Activated T-helper 17 cell treated with anti-CD3 and anti-CD28 coated beads, Interleukin-2, amount 50 U/mL, for 72 hours (primary cell): ENCODE data around the gene NHP2. TPM values are rescaled to one million over a fixed set of nuclear protein-coding genes. Genes with fewer than 3 reads are reported as not detected.

Experiments used
- ATAC-seq: fragments of 150-1000 bp; cut with Tn5 transposase; replicated peaks from 2 replicates; pipeline ENCODE4 v1.10.0; 2021; ENCODE audit warnings: mild to moderate bottlenecking, moderate library complexity
- H3K27ac Mint-ChIP-seq: one replicate; pipeline ENCODE4 v1.8.0; 2022; ENCODE audit warnings: mixed read lengths
- H3K27me3 Mint-ChIP-seq: one replicate; pipeline ENCODE4 v1.8.0; 2022; ENCODE audit warnings: mixed read lengths
- H3K36me3 Mint-ChIP-seq: one replicate; pipeline ENCODE4 v1.8.0; 2022; ENCODE audit warnings: low read depth, mild to moderate bottlenecking, mixed read lengths
- H3K4me1 Mint-ChIP-seq: one replicate; pipeline ENCODE4 v1.8.0; 2022; ENCODE audit warnings: mixed read lengths
- H3K4me3 Mint-ChIP-seq: one replicate; pipeline ENCODE4 v1.8.0; 2022; ENCODE audit warnings: mild to moderate bottlenecking, mixed read lengths
- H3K9me3 Mint-ChIP-seq: one replicate; pipeline ENCODE4 v1.8.0; 2022; ENCODE audit warnings: mixed read lengths
- total RNA-seq, 2 donors: library from RNA; stranded (reverse); gene quantifications; one replicate each; pipeline ENCODE4 v1.2.3, GENCODE V29; 2022

The NHP2 gene
- total RNA-seq, 2 donors from 2014 or later, result 143 to 282 TPM

DNA sequence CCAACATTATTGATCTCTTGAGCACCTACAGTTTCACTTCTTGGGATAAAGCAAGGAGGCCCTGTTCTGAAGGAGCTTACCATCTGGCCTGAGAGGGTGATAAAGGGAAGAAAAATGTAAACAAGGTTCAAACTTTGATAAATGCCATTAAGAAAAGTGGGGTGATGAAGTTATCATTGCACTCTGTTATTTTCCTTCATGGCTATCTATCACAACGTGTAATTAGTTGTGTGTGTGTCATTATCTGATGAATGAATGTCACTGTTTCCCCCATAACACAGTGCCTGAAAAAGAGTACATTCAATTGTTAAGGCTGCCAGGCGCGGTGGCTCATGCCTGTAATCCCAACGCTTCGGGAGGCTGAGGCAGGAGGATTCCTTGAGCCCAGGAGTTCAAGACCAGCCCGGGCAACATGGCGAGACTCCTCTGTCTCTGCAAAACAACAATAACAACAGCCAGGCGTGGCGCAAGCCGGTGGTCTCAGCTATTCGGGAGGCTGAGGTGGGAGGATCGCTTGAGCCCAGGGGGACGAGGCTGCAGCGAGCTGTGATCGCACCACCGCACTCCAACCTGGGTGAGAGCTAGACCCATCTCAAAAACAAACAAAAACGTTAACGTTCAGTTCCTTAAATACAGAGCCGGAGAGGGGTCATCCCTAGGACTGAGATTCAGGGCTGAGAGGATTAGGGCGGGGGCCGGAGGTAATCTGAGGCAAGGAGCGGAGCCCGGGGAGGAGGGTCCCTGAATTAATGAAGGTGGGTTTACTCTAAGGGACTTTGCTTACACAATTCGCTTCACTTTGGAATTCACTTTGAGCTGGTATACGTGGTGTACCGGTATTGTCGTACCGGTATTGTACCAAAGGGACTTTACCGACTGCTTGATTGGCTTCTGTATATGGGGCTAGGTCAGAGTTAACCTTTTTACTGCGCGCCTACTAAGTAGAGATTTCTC, 917 bp downstream of the NHP2 start:
- no peaks in the 10 kb centered on the region for H3K9me3 Mint-ChIP-seq
- peaks cover 29% of the 10 kb centered on the region for H3K4me1 Mint-ChIP-seq
- H3K4me3 Mint-ChIP-seq, result peak overlapping the region; percentile 89
- ATAC-seq, result no peak
- H3K27me3 Mint-ChIP-seq, result no peaks in the 10 kb centered on the region
- peak overlapping the region; percentile 68 for H3K27ac Mint-ChIP-seq
- H3K36me3 Mint-ChIP-seq, result peaks cover 62% of the 10 kb centered on the region

GRCh38 chr5:178150977-178151734, 2.5 kb downstream of the NHP2 start:
- peaks cover 35% of the 10 kb centered on the region for H3K4me1 Mint-ChIP-seq
- H3K27ac Mint-ChIP-seq, result peak overlapping the region; percentile 74
- peak overlapping the region; percentile 89 for H3K4me3 Mint-ChIP-seq

GRCh38 chr5:178149199-178149932, 4.3 kb downstream of the NHP2 start:
- Mint-ChIP-seq H3K36me3 (peaks cover 93% of the 10 kb centered on the region), H3K27me3 (no peaks in the 10 kb centered on the region), H3K4me1 (peaks cover 35% of the 10 kb centered on the region), H3K4me3 (peak overlapping the region; percentile 89), H3K9me3 (no peaks in the 10 kb centered on the region), H3K27ac (peak overlapping the region; percentile 74)
- peak; percentile 4 for ATAC-seq

More at GRCh38 chr5:178150977-178151734, 2.5 kb downstream of the NHP2 start:
- Mint-ChIP-seq H3K36me3 (peaks cover 78% of the 10 kb centered on the region), H3K9me3 (no peaks in the 10 kb centered on the region), H3K27me3 (no peaks in the 10 kb centered on the region)
- ATAC-seq, result no peak

- Mint-ChIP-seq H3K9me3 (no peaks in the 10 kb centered on the region), H3K4me3 (no peak overlapping the region), H3K4me1 (peaks cover 32% of the 10 kb centered on the region), H3K27me3 (no peaks in the 10 kb centered on the region), H3K27ac (peak overlapping the region; percentile 74), H3K36me3 (peaks cover 97% of the 10 kb centered on the region)
- ATAC-seq, result no peak
Measured at GRCh38 chr5:178147406-178147805, 6.3 kb downstream of the NHP2 start.

GRCh38 chr5:178145965-178146820, 7.5 kb downstream of the NHP2 start:
- H3K36me3 Mint-ChIP-seq, result peaks cover 97% of the 10 kb centered on the region
- peak; percentile 70 for ATAC-seq
- peak overlapping the region; percentile 4 for H3K4me3 Mint-ChIP-seq
- peaks cover 23% of the 10 kb centered on the region for H3K4me1 Mint-ChIP-seq
- H3K9me3 Mint-ChIP-seq, result no peaks in the 10 kb centered on the region
- H3K27me3 Mint-ChIP-seq, result no peaks in the 10 kb centered on the region
- peak overlapping the region; percentile 85 for H3K27ac Mint-ChIP-seq

- Mint-ChIP-seq H3K4me3 (no peak overlapping the region), H3K9me3 (no peaks in the 10 kb centered on the region), H3K27ac (no peak overlapping the region), H3K27me3 (no peaks in the 10 kb centered on the region), H3K4me1 (peaks cover 11% of the 10 kb centered on the region), H3K36me3 (peaks cover 92% of the 10 kb centered on the region)
- no peak for ATAC-seq
Measured at GRCh38 chr5:178143901-178144300, 9.8 kb downstream of the NHP2 start.

DNA sequence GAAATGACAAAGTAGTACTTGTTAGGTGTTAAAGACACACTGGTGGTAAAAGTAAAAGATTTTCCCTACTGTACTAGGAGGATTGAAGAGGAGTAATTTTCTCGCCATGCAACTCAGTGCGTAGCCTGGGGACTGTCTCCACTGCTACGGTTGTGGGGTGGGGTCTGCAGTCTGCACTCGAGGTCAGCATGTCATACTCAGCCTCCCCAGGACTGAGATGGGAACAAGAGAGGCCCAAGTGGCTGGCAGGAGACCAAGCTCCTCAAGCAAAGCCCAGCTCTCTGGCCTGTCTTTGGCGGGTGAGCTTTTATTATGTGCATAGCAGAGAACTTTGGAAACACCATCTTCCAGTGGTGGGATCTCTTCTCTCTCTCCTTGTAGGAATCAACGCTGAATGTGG, 10.4 kb downstream of the NHP2 start:
- peaks cover 7% of the 10 kb centered on the region for H3K4me1 Mint-ChIP-seq
- no peak overlapping the region for H3K4me3 Mint-ChIP-seq
- no peaks in the 10 kb centered on the region for H3K27me3 Mint-ChIP-seq
- no peaks in the 10 kb centered on the region for H3K9me3 Mint-ChIP-seq
- no peak for ATAC-seq
- H3K27ac Mint-ChIP-seq, result no peak overlapping the region
- H3K36me3 Mint-ChIP-seq, result peaks cover 92% of the 10 kb centered on the region

- no peak overlapping the region for H3K27ac Mint-ChIP-seq
- peaks cover 92% of the 10 kb centered on the region for H3K36me3 Mint-ChIP-seq
- no peak for ATAC-seq
- no peaks in the 10 kb centered on the region for H3K9me3 Mint-ChIP-seq
- H3K27me3 Mint-ChIP-seq, result no peaks in the 10 kb centered on the region
- peaks cover 5% of the 10 kb centered on the region for H3K4me1 Mint-ChIP-seq
- H3K4me3 Mint-ChIP-seq, result no peak overlapping the region
Measured at GRCh38 chr5:178142642-178143041, 11.0 kb downstream of the NHP2 start.

DNA sequence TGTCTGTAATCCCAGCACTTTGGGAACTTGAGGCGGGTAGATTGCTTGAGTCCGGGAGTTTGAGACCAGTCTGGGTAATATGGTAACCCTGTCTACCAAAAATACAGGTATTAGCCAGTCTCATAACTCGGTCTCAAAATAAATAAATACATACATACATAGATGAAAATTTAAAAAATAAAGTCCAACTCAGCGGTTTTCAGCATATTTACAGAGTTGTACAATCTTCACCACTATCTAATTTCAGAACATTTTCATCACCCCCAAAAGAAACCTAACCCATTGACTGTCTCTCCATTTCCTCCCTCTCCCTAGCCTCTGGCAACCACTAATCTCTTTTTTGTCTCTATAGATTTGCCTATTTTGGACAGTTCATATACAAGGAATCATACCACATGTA, 12.1 kb downstream of the NHP2 start:
- H3K27ac Mint-ChIP-seq, result no peak overlapping the region
- no peak for ATAC-seq
- no peaks in the 10 kb centered on the region for H3K27me3 Mint-ChIP-seq

GRCh38 chr5:178137991-178138390, 15.7 kb downstream of the NHP2 start:
- H3K27me3 Mint-ChIP-seq, result no peaks in the 10 kb centered on the region
- H3K27ac Mint-ChIP-seq, result no peak overlapping the region
- H3K36me3 Mint-ChIP-seq, result peaks cover 88% of the 10 kb centered on the region
- no peak for ATAC-seq
- no peaks in the 10 kb centered on the region for H3K9me3 Mint-ChIP-seq
- no peaks in the 10 kb centered on the region for H3K4me1 Mint-ChIP-seq
- H3K4me3 Mint-ChIP-seq, result no peak overlapping the region

More for the DNA sequence above, 12.1 kb downstream of the NHP2 start:
- H3K36me3 Mint-ChIP-seq, result peaks cover 91% of the 10 kb centered on the region
- H3K9me3 Mint-ChIP-seq, result no peaks in the 10 kb centered on the region
- H3K4me3 Mint-ChIP-seq, result no peak overlapping the region
- H3K4me1 Mint-ChIP-seq, result peaks cover 3% of the 10 kb centered on the region

GRCh38 chr5:178136990-178137389, 16.7 kb downstream of the NHP2 start:
- H3K4me3 Mint-ChIP-seq, result no peak overlapping the region

GRCh38 chr5:178131446-178131996, 22.2 kb downstream of the NHP2 start:
- Mint-ChIP-seq H3K36me3 (peaks cover 43% of the 10 kb centered on the region), H3K9me3 (no peaks in the 10 kb centered on the region), H3K27ac (peak overlapping the region; percentile 70), H3K4me3 (peak overlapping the region; percentile 80), H3K4me1 (peaks cover 8% of the 10 kb centered on the region), H3K27me3 (no peaks in the 10 kb centered on the region)
- ATAC-seq, result peak; percentile 6

More at GRCh38 chr5:178136990-178137389, 16.7 kb downstream of the NHP2 start:
- peaks cover under 1% of the 10 kb centered on the region for H3K4me1 Mint-ChIP-seq
- no peaks in the 10 kb centered on the region for H3K9me3 Mint-ChIP-seq
- no peak for ATAC-seq
- peaks cover 83% of the 10 kb centered on the region for H3K36me3 Mint-ChIP-seq
- peak overlapping the region; percentile 0 for H3K27ac Mint-ChIP-seq
- H3K27me3 Mint-ChIP-seq, result no peaks in the 10 kb centered on the region
